ENCODE data around the gene BCL3.
"Not testable (repeated sequence)": the region's sequence is repeated elsewhere in the genome, so short reads cannot be mapped to it uniquely, and the experiment has no call there.

BCL3 gene

GRCh38 chr19:44748426-44749254 is at the start of gene BCL3:
TSS of gene BCL3 (plus strand) at chr19:44748708. CDS start at chr19:44748791, 83 bp downstream.
- DNase-seq = peak; percentile 90 to 93

GRCh38 chr19:44700547-44700946 is 48.0 kb upstream of the BCL3 start:
- no peak for DNase-seq

- DNase-seq = no peak
These were observed 47.3 kb upstream of the BCL3 start for GRCh38 chr19:44701228-44701627.

GRCh38 chr19:44702551-44703176 is 45.8 kb upstream of the BCL3 start:
- no peak for DNase-seq

GRCh38 chr19:44703336-44704078 is 45.0 kb upstream of the BCL3 start:
- no peak for DNase-seq

GRCh38 chr19:44704982-44705381 is 43.5 kb upstream of the BCL3 start:
- no peak for DNase-seq

GRCh38 chr19:44705502-44706010 is 43.0 kb upstream of the BCL3 start:
- DNase-seq = no peak

GRCh38 chr19:44706506-44707236 is 41.8 kb upstream of the BCL3 start:
- DNase-seq = no peak

GRCh38 chr19:44707794-44708193 is 40.7 kb upstream of the BCL3 start:
- DNase-seq = no peak

GRCh38 chr19:44708940-44709339 is 39.6 kb upstream of the BCL3 start:
- no peak for DNase-seq

- DNase-seq = not testable (repeated sequence)
These were observed 38.9 kb upstream of the BCL3 start for GRCh38 chr19:44709434-44710266.

GRCh38 chr19:44710483-44710882 is 38.0 kb upstream of the BCL3 start:
- DNase-seq = no peak

- DNase-seq = no peak
These were observed 35.5 kb upstream of the BCL3 start for GRCh38 chr19:44712864-44713515.

- DNase-seq = no peak
These were observed 33.8 kb upstream of the BCL3 start for GRCh38 chr19:44714597-44715169.

- no peak for DNase-seq
These were observed 30.9 kb upstream of the BCL3 start for GRCh38 chr19:44717603-44718002.

- no peak for DNase-seq
These were observed 29.9 kb upstream of the BCL3 start for GRCh38 chr19:44718441-44719261.

GRCh38 chr19:44719262-44719701 is 29.2 kb upstream of the BCL3 start:
- no peak for DNase-seq

- DNase-seq = not testable (repeated sequence)
These were observed 28.1 kb upstream of the BCL3 start for GRCh38 chr19:44720396-44720795.

GRCh38 chr19:44720945-44721344 is 27.6 kb upstream of the BCL3 start:
- DNase-seq = no peak

- DNase-seq = not testable (repeated sequence)
These were observed 27.1 kb upstream of the BCL3 start for GRCh38 chr19:44721369-44721768.

Measured in CD4-positive, alpha-beta T cell treated with Interferon alpha-2 for 1 hour (primary cell).